OCI-LY7 (cell line): Measurements from ENCODE around the gene STARD9.
"Not testable (repeated sequence)": the region's sequence is repeated elsewhere in the genome, so short reads cannot be mapped to it uniquely, and the experiment has no call there.

Experiments used
- CTCF ChIP-seq: fragments of 200-600 bp; sonication (generic); conservative IDR thresholded peaks from 2 replicates; pipeline ENCODE4 v1.5.1; 2014; ENCODE audit warnings: mild to moderate bottlenecking, antibody characterized with exemption, low read length, moderate library complexity, mixed read lengths
- EZH2phosphoT487 ChIP-seq: fragments of 200-600 bp; sonication (generic); IDR thresholded peaks from 2 replicates; pipeline ENCODE4 v1.6.1; 2018; ENCODE audit warnings: low read depth, borderline replicate concordance, mild to moderate bottlenecking, mixed run types, antibody characterized with exemption, low read length, moderate library complexity, mixed read lengths

- TF ChIP-seq CTCF, EZH2phosphoT487: not testable (repeated sequence)
Measured at GRCh38 chr15:42680142-42680482, 104.7 kb downstream of the STARD9 start.
